GM06990 (cell line): ENCODE data around the gene UTP25.

Source experiments
- DNase-seq: peaks from one replicate; pipeline ENCODE4 v3.0.0-alpha.2; 2011; ENCODE audit not compliant: insufficient read length; ENCODE audit errors: extremely low read depth
- H3K27me3 ChIP-seq: replicated peaks from 2 replicates; pipeline ENCODE4 v1.6.0; 2011; ENCODE audit warnings: low read length; ENCODE audit not compliant: control insufficient read depth, insufficient read depth
- H3K36me3 ChIP-seq: 2 replicates; pipeline ENCODE4 v1.5.1; 2011; ENCODE audit warnings: low read length; ENCODE audit not compliant: control insufficient read depth, insufficient read depth
- H3K4me3 ChIP-seq: replicated peaks from 2 replicates; pipeline ENCODE4 v1.5.1; 2011; ENCODE audit warnings: low read depth, mild to moderate bottlenecking, control low read depth, low read length
- TF ChIP-seq, protein P1 (sequence below): IDR thresholded peaks from 2 replicates; pipeline ENCODE4 v1.5.1; 2011; ENCODE audit warnings: low read length, control low read depth, mild to moderate bottlenecking, inconsistent platforms; ENCODE audit not compliant: insufficient read depth, poor library complexity, severe bottlenecking

The UTP25 gene

DNA sequence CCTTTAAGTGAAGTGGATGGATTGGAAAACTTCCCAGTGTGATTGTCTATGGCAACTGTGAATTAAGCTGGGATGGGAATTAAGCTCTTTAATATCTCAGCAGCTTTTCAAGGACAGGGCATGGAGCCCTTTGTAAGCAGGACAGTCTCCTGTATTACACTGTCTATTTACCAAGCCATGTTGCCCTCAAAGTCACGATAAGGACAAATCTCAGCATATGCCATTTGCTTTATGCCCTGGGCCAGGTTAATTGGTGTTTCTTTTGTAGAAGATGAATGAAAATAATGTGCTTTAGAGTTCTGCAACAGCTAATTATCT, 17.6 kb downstream of the UTP25 start:
- TF ChIP-seq, protein P1, sequence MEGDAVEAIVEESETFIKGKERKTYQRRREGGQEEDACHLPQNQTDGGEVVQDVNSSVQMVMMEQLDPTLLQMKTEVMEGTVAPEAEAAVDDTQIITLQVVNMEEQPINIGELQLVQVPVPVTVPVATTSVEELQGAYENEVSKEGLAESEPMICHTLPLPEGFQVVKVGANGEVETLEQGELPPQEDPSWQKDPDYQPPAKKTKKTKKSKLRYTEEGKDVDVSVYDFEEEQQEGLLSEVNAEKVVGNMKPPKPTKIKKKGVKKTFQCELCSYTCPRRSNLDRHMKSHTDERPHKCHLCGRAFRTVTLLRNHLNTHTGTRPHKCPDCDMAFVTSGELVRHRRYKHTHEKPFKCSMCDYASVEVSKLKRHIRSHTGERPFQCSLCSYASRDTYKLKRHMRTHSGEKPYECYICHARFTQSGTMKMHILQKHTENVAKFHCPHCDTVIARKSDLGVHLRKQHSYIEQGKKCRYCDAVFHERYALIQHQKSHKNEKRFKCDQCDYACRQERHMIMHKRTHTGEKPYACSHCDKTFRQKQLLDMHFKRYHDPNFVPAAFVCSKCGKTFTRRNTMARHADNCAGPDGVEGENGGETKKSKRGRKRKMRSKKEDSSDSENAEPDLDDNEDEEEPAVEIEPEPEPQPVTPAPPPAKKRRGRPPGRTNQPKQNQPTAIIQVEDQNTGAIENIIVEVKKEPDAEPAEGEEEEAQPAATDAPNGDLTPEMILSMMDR = no peak
- DNase-seq = no peak
- Histone ChIP-seq H3K36me3 (peaks cover 16% of the 10 kb centered on the region), H3K4me3 (no peak overlapping the region), H3K27me3 (no peaks in the 10 kb centered on the region)

DNA sequence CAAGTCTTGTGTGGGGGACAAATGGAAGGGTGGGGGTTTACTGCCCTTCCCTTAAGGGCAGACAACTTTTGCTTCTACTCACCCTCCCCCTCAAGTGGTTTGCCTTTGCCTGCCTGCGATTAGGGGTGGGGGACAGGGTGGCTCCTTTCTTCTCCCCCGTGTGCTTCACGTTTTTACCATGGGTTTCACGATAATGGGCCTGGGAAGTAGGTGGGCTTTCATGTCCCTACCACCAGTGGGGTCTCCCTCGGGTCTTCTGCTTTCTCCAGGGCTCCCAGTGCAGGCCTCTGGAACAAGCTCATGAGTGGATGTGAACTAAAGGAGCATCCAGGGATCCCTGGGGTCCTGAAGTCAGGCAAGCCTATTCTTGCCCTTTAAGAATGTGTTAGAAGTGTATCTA, 21.6 kb downstream of the UTP25 start:
- TF ChIP-seq, protein P1 = no peak
- Histone ChIP-seq H3K4me3 (no peak overlapping the region), H3K36me3 (peaks cover 9% of the 10 kb centered on the region), H3K27me3 (no peaks in the 10 kb centered on the region)
- DNase-seq = no peak

DNA sequence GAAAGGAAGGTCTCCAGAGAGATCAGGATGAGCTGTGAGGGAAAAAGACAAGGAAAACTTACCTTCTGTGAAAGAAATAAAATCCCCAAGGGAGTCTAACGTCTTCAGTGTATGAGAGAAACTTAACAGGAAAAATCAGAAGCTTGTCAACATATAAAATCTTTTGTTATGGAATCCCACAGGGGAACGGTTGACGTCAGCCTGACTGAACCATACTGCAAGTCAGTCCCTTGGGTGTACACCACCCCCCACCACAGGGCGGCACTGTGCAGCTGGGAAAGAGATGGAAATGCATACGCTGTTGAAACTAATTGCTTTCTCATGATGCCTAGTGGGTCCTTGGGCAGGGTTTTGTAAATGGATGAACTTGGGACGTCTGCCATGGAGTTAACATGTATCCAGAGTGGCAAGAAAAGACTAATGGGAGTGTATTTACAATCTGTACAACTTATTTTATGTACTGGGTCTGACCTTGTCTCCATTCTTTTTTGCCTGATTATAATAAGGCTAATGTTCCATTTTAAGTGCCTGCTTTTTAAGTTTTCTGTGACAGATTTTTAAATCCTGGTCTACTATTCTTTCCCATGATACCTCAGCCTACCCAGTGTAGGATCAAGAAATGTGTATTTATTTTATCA, 22.7 kb downstream of the UTP25 start:
- no peak for DNase-seq
- H3K36me3 ChIP-seq = peaks cover 11% of the 10 kb centered on the region
- H3K4me3 ChIP-seq = no peak overlapping the region
- TF ChIP-seq, protein P1 = peak; percentile 93
- no peaks in the 10 kb centered on the region for H3K27me3 ChIP-seq

DNA sequence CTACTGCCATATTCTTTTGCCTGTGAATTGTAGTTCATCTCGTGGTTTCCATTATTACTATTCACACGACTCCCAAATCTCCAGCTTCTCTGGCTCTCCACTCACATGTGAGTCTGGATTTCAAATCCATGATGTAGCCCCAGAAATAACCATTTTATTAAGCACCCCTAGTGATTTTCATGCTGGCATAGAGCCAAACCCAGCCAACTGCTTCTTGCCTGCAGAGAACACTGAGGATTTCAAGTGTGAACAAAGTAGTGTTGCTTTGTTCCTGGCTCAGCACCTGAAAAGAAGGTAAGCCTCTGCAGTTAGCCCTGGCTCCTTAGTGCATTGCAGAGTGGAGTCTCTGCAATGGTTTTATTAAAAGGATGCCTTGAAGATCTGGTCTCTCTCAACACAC, 25.9 kb downstream of the UTP25 start:
- DNase-seq = no peak
- H3K36me3 ChIP-seq = peaks cover 11% of the 10 kb centered on the region
- TF ChIP-seq, protein P1 = no peak
- no peaks in the 10 kb centered on the region for H3K27me3 ChIP-seq
- H3K4me3 ChIP-seq = no peak overlapping the region

DNA sequence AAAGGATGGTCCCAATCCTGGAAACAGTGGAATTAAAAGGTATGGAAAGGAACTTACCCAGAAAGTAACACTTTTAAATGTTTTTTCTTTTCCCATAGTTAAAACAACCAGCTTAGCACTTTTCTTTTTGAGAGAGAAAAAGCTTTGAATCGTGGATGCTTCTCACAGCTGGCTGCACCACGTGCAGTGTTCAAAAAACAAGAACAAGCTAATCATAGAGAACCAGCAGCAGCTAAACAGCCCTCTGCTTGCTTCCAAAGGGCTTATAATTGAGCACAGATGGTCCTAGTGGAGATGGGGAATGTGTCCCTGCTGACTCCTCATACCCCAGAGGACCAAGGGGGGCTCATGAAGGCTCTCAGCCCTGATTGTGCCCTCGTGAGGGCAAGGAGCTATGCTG, 26.4 kb downstream of the UTP25 start:
- Histone ChIP-seq H3K4me3 (no peak overlapping the region), H3K36me3 (peaks cover 7% of the 10 kb centered on the region), H3K27me3 (no peaks in the 10 kb centered on the region)
- TF ChIP-seq, protein P1 = no peak
- no peak for DNase-seq

DNA sequence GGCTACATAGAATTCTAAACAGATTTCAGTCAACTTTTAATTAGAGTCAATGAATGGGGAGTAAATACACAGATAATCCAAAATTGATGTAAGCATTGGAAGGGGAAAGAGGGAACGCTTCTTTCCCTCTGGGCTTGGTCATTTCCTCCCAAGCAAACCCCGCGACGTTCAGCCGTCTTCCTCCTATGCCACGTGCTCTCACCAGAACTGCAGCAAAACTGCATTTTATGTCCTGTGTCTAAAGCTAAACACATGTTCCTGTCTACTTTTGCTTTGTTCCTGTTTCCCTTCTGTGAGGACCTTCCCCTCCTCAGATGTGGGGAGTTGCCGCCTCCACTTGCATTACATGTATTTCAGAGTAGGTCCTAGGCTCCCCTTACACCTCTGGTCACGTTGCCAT, 27.2 kb downstream of the UTP25 start:
- H3K27me3 ChIP-seq = no peaks in the 10 kb centered on the region
- H3K36me3 ChIP-seq = peaks cover 4% of the 10 kb centered on the region
- no peak for DNase-seq
- TF ChIP-seq, protein P1 = no peak
- no peak overlapping the region for H3K4me3 ChIP-seq
